C4-2B (cell line): ENCODE data around the gene TRPV3.

Experiments used
- ZFX ChIP-seq: fragments of 450-650 bp; IDR thresholded peaks from 2 replicates; pipeline ENCODE4 v1.6.1; 2017
- TF ChIP-seq, protein P1 (sequence below): fragments of 450-650 bp; conservative IDR thresholded peaks from 2 replicates; pipeline ENCODE4 v1.5.1; 2017; ENCODE audit warnings: mild to moderate bottlenecking

DNA sequence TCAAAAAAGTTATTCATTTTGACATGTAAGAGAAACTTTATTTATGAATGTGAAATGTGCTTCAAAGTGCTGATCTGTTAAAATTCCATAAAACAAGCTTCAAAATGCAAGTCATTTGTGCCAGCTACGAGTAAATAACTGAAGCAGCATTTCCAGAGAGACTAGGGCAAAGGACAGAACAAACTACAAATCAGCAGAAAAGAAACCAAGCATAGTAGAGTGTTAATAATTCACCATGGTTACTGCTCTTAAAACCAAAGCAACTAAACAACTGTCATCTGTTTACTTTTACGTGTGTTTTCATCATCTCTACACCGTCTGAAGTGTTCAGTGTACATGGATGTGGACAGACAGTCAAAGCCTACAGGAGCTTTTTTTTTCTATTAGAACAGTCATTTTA lies 83.4 kb downstream of the TRPV3 start:
- TF ChIP-seq, protein P1, sequence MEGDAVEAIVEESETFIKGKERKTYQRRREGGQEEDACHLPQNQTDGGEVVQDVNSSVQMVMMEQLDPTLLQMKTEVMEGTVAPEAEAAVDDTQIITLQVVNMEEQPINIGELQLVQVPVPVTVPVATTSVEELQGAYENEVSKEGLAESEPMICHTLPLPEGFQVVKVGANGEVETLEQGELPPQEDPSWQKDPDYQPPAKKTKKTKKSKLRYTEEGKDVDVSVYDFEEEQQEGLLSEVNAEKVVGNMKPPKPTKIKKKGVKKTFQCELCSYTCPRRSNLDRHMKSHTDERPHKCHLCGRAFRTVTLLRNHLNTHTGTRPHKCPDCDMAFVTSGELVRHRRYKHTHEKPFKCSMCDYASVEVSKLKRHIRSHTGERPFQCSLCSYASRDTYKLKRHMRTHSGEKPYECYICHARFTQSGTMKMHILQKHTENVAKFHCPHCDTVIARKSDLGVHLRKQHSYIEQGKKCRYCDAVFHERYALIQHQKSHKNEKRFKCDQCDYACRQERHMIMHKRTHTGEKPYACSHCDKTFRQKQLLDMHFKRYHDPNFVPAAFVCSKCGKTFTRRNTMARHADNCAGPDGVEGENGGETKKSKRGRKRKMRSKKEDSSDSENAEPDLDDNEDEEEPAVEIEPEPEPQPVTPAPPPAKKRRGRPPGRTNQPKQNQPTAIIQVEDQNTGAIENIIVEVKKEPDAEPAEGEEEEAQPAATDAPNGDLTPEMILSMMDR, result no peak
- no peak for TF ChIP-seq ZFX
